HFFc6 (cell line): ENCODE results near the gene NOTUM. TPM values are rescaled to one million over a fixed set of nuclear protein-coding genes. Genes with fewer than 3 reads are reported as not detected.
A peak's percentile ranks its signal among the peaks of the same experiment; 100 is the strongest.

Source experiments
- DNase-seq: peaks from one replicate; pipeline ENCODE4 v3.0.0-alpha.2; 2018
- H3K27ac Mint-ChIP-seq: 2 replicates; pipeline ENCODE4 v1.8.0; 2020; ENCODE audit warnings: mild to moderate bottlenecking, mixed read lengths
- H3K27me3 Mint-ChIP-seq: 2 replicates; pipeline ENCODE4 v1.8.0; 2021; ENCODE audit warnings: mild to moderate bottlenecking, moderate library complexity, mixed read lengths; ENCODE audit not compliant: insufficient read depth
- H3K36me3 Mint-ChIP-seq: 2 replicates; pipeline ENCODE4 v1.8.0; 2021; ENCODE audit warnings: low read depth, mixed read lengths
- H3K4me1 Mint-ChIP-seq: 2 replicates; pipeline ENCODE4 v1.8.0; 2020; ENCODE audit warnings: low read depth, mixed read lengths
- H3K4me3 Mint-ChIP-seq: 2 replicates; pipeline ENCODE4 v1.8.0; 2020; ENCODE audit warnings: mild to moderate bottlenecking, moderate library complexity, mixed read lengths
- H3K9me3 Mint-ChIP-seq: 2 replicates; pipeline ENCODE4 v1.8.0; 2020; ENCODE audit warnings: mild to moderate bottlenecking, mixed read lengths
- CTCF ChIP-seq: fragments of 200-600 bp; sonication (generic); IDR thresholded peaks from 2 replicates; pipeline ENCODE4 v1.5.0; 2021; ENCODE audit warnings: antibody characterized with exemption, mild to moderate bottlenecking
- long read RNA-seq: library from polyadenylated mRNA; unstranded; transcript quantifications from one replicate; pipeline ENCODE4 v2.0.0, GENCODE V29; 2019
- total RNA-seq, 6 experiments: library from RNA; stranded (reverse); fragmentation: NEBNext Ultra II Directional; extraction: Animal tissue kit (Norgen Biotek cat#: 25700); gene quantifications; 2 replicates in 1 of 6; 3 replicates in 5 of 6; pipeline ENCODE4 v1.2.3, GENCODE V29; 2021

The NOTUM gene
- under 1 TPM in 2 of 6 experiments, not detected in 4; 0.10 to 0.14 TPM for total RNA-seq
- long read RNA-seq: 0 reads

- H3K27ac Mint-ChIP-seq: no peak within 1 kb of the TSS
- no peak for DNase-seq
- H3K4me1 Mint-ChIP-seq: peaks cover 6% of the 10 kb centered on the region; the same call in 1 of the 2 replicates
- no peaks in the 10 kb centered on the region for H3K9me3 Mint-ChIP-seq
- TF ChIP-seq CTCF: 0 out of 2 replicates have a peak, but pooled peaks have one; percentile 18
- no peaks in the 10 kb centered on the region for H3K36me3 Mint-ChIP-seq
- no peak within 1 kb of the TSS for H3K4me3 Mint-ChIP-seq
- peaks cover 7% of the 10 kb centered on the region for H3K27me3 Mint-ChIP-seq
Measured at GRCh38 chr17:81961087-81961511, at the start of gene NOTUM. Gene NOTUM (minus strand): TSS chr17:81961187. CDS start chr17:81960909, 278 bp downstream.

- Mint-ChIP-seq H3K27ac (no peak overlapping the region), H3K27me3 (no peaks in the 10 kb centered on the region; the same call in 1 of the 2 replicates), H3K9me3 (no peaks in the 10 kb centered on the region), H3K4me3 (no peak overlapping the region), H3K4me1 (peaks cover 18% of the 10 kb centered on the region), H3K36me3 (no peaks in the 10 kb centered on the region)
- no peak for TF ChIP-seq CTCF
- no peak for DNase-seq
Measured at GRCh38 chr17:82009413-82009812, 48.4 kb upstream of the NOTUM start.

GRCh38 chr17:82008941-82009405, 48.0 kb upstream of the NOTUM start:
- TF ChIP-seq CTCF: no peak
- peaks cover 18% of the 10 kb centered on the region for H3K4me1 Mint-ChIP-seq
- H3K36me3 Mint-ChIP-seq: no peaks in the 10 kb centered on the region
- no peaks in the 10 kb centered on the region for H3K9me3 Mint-ChIP-seq
- H3K27me3 Mint-ChIP-seq: no peaks in the 10 kb centered on the region; the same call in 1 of the 2 replicates
- DNase-seq: no peak
- H3K4me3 Mint-ChIP-seq: no peak overlapping the region
- no peak overlapping the region for H3K27ac Mint-ChIP-seq

- no peak for TF ChIP-seq CTCF
- H3K9me3 Mint-ChIP-seq: no peaks in the 10 kb centered on the region
- DNase-seq: no peak
- no peaks in the 10 kb centered on the region; the same call in 1 of the 2 replicates for H3K27me3 Mint-ChIP-seq
- H3K4me1 Mint-ChIP-seq: peaks cover 22% of the 10 kb centered on the region
- H3K27ac Mint-ChIP-seq: no peak overlapping the region
- H3K4me3 Mint-ChIP-seq: no peak overlapping the region
- no peaks in the 10 kb centered on the region for H3K36me3 Mint-ChIP-seq
Measured at GRCh38 chr17:82008258-82008940, 47.4 kb upstream of the NOTUM start.

- DNase-seq: no peak
- Mint-ChIP-seq H3K4me3 (no peak overlapping the region), H3K27ac (no peak overlapping the region), H3K9me3 (no peaks in the 10 kb centered on the region), H3K4me1 (peaks cover 23% of the 10 kb centered on the region), H3K27me3 (no peaks in the 10 kb centered on the region; the same call in 1 of the 2 replicates), H3K36me3 (no peaks in the 10 kb centered on the region)
- peak; percentile 39 for TF ChIP-seq CTCF
Measured at GRCh38 chr17:82007495-82008257, 46.7 kb upstream of the NOTUM start.
